Liver (tissue), 9 donors: ENCODE results near the gene C7orf57. TPM values are rescaled to one million over a fixed set of nuclear protein-coding genes. Genes with fewer than 3 reads are reported as not detected.
A peak's percentile ranks its signal among the peaks of the same experiment; 100 is the strongest.

Experiments used
- DNase-seq: peaks from one replicate; pipeline ENCODE4 v3.0.0-alpha.2; 2017; ENCODE audit warnings: low spot score
- H3K27ac ChIP-seq, 2 donors: one replicate each; pipeline ENCODE4 v1.7.0; 2013; ENCODE audit warnings: inconsistent platforms in 2 of 2, low read length in 2 of 2, control low read depth in 1 of 2, low read depth in 1 of 2, mild to moderate bottlenecking in 1 of 2
- H3K27me3 ChIP-seq, 4 donors: one replicate each; pipeline versions ENCODE4 v1.6.1 to v1.7.0; 2013; ENCODE audit warnings: low read length in 3 of 4, inconsistent platforms in 1 of 4, mild to moderate bottlenecking in 1 of 4, moderate library complexity in 1 of 4; ENCODE audit not compliant: control insufficient read depth in 4 of 4, insufficient read depth in 4 of 4
- H3K36me3 ChIP-seq, 4 donors: one replicate each; pipeline versions ENCODE4 v1.6.1 to v1.7.0; 2013; ENCODE audit warnings: low read length in 3 of 4, mild to moderate bottlenecking in 3 of 4, low read depth in 1 of 4, moderate library complexity in 1 of 4; ENCODE audit not compliant: control insufficient read depth in 4 of 4, insufficient read depth in 3 of 4
- H3K4me1 ChIP-seq, 4 donors: one replicate each; pipeline versions ENCODE4 v1.6.1 to v1.7.0; 2013; ENCODE audit warnings: low read length in 3 of 4, mild to moderate bottlenecking in 3 of 4, moderate library complexity in 1 of 4; ENCODE audit not compliant: control insufficient read depth in 4 of 4, insufficient read depth in 4 of 4
- H3K4me3 ChIP-seq, 3 donors: one replicate each; pipeline versions ENCODE4 v1.6.1 to v1.7.0; 2013; ENCODE audit warnings: low read length in 3 of 3, control low read depth in 1 of 3, low read depth in 1 of 3, mild to moderate bottlenecking in 1 of 3
- H3K9ac ChIP-seq, 2 donors: one replicate each; pipeline ENCODE4 v1.7.0; 2013; ENCODE audit warnings: low read length in 2 of 2, mild to moderate bottlenecking in 2 of 2, moderate library complexity in 2 of 2, control low read depth in 1 of 2, low read depth in 1 of 2
- H3K9me3 ChIP-seq, 4 donors: one replicate each; pipeline versions ENCODE4 v1.6.1 to v1.7.0; 2013; ENCODE audit warnings: low read length in 3 of 4; ENCODE audit not compliant: control insufficient read depth in 4 of 4
- ATF3 ChIP-seq: IDR thresholded peaks from 2 replicates; pipeline ENCODE4 v1.6.1; 2016; ENCODE audit warnings: antibody characterized with exemption
- EGR1 ChIP-seq, 2 donors: IDR thresholded peaks; 2 replicates each; pipeline ENCODE4 v1.6.1; 2016 to 2018; ENCODE audit warnings: antibody characterized with exemption in 2 of 2, low read depth in 2 of 2
- FOXA1 ChIP-seq: IDR thresholded peaks from 2 replicates; pipeline ENCODE4 v1.6.1; 2016; ENCODE audit warnings: antibody characterized with exemption
- FOXA2 ChIP-seq: IDR thresholded peaks from 2 replicates; pipeline ENCODE4 v1.6.1; 2016; ENCODE audit warnings: antibody characterized with exemption
- GABPA ChIP-seq, 2 donors: IDR thresholded peaks in 1 of 2; conservative IDR thresholded peaks in 1 of 2; 2 replicates each; pipeline ENCODE4 v1.6.1; 2016; ENCODE audit warnings: antibody characterized with exemption in 2 of 2, mild to moderate bottlenecking in 1 of 2, moderate library complexity in 1 of 2
- HNF4A ChIP-seq, 2 donors: conservative IDR thresholded peaks; 2 replicates each; pipeline ENCODE4 v1.6.1; 2016; ENCODE audit warnings: antibody characterized with exemption in 2 of 2, mild to moderate bottlenecking in 2 of 2
- HNF4G ChIP-seq: IDR thresholded peaks from 2 replicates; pipeline ENCODE4 v1.6.1; 2016; ENCODE audit warnings: antibody characterized with exemption
- JUND ChIP-seq, 2 donors: IDR thresholded peaks; 2 replicates each; pipeline ENCODE4 v1.6.1; 2016; ENCODE audit warnings: antibody characterized with exemption in 2 of 2
- MAX ChIP-seq: IDR thresholded peaks from 2 replicates; pipeline ENCODE4 v1.6.1; 2016; ENCODE audit warnings: antibody characterized with exemption
- NR2F2 ChIP-seq: IDR thresholded peaks from 2 replicates; pipeline ENCODE4 v1.6.1; 2016; ENCODE audit warnings: antibody characterized with exemption
- RAD21 ChIP-seq, 2 donors: IDR thresholded peaks; 2 replicates each; pipeline ENCODE4 v1.6.1; 2016; ENCODE audit warnings: antibody characterized with exemption in 2 of 2, mild to moderate bottlenecking in 2 of 2
- REST ChIP-seq: IDR thresholded peaks from 2 replicates; pipeline ENCODE4 v1.6.1; 2016; ENCODE audit warnings: antibody characterized with exemption, mild to moderate bottlenecking
- RXRA ChIP-seq, 2 donors: IDR thresholded peaks; 2 replicates each; pipeline ENCODE4 v1.6.1; 2017 to 2018; ENCODE audit warnings: antibody characterized with exemption in 2 of 2, mild to moderate bottlenecking in 1 of 2
- SP1 ChIP-seq: IDR thresholded peaks from 2 replicates; pipeline ENCODE4 v1.6.1; 2018; ENCODE audit warnings: antibody characterized with exemption, mild to moderate bottlenecking
- TAF1 ChIP-seq: conservative IDR thresholded peaks from 2 replicates; pipeline ENCODE4 v1.6.1; 2016; ENCODE audit warnings: antibody characterized with exemption, mild to moderate bottlenecking
- YY1 ChIP-seq: IDR thresholded peaks from 2 replicates; pipeline ENCODE4 v1.6.1; 2016; ENCODE audit warnings: antibody characterized with exemption, mild to moderate bottlenecking
- ZBTB33 ChIP-seq: IDR thresholded peaks from 2 replicates; pipeline ENCODE4 v1.6.1; 2016; ENCODE audit warnings: antibody characterized with exemption
- WGBS: extraction: QIAGEN DNeasy Blood & Tissue Kit; methylation state at CpG from one replicate; pipeline ENCODE4 v1.1.7; 2013; 5-methylcytosine and 5-hydroxymethylcytosine counted together
- polyA plus RNA-seq, 2 donors: library from polyadenylated mRNA; stranded (reverse) in 1 of 2; unstranded in 1 of 2; fragments of 200-250 nt in 1 of 2; fragments of >200 nt in 1 of 2; fragmentation: Nextera tagmentation in 1 of 2; extraction: Ambion mirVana in 1 of 2; gene quantifications; one replicate each; pipeline versions ENCODE4 v1.2.1 to v1.2.3, GENCODE V29; 2013 to 2015
- total RNA-seq, 2 donors: library from RNA; depleted of rRNA; stranded (reverse); fragments of >200 nt; gene quantifications; one replicate each; pipeline ENCODE4 v1.2.3, GENCODE V29; 2014
- donor health status: healthy.
- donor health status: healthy.
- donor health status: healthy.
- donor health status: healthy.
- donor health status: healthy.

Gene C7orf57
- total and polyA plus RNA-seq, 4 donors: not detected

- H3K27ac ChIP-seq: no peak overlapping the region
Measured at GRCh38 chr7:48083114-48083830, 47.9 kb downstream of the C7orf57 start.

GRCh38 chr7:48084727-48085432 lies 49.5 kb downstream of the C7orf57 start:
- no peaks in the 10 kb centered on the region for H3K27me3 ChIP-seq
- H3K4me3 ChIP-seq: no peak overlapping the region
- H3K4me1 ChIP-seq: peaks cover 0 to 8% (median 6%) of the 10 kb centered on the region in 4 donors
- no peak for DNase-seq
- H3K9ac ChIP-seq: no peak overlapping the region
- WGBS: 78% methylated on average over 9 of the region's 9 CpGs
- TF ChIP-seq HNF4A (conservative IDR thresholded peaks at IDR 0.05) (no peak), TAF1 (no peak), NR2F2 (peak; percentile 33), ZBTB33 (no peak), FOXA2 (no peak), ATF3 (no peak), YY1 (no peak), MAX (no peak), RXRA (IDR thresholded peaks at IDR 0.05) (no peak), SP1 (no peak), JUND (IDR thresholded peaks at IDR 0.05) (peak; percentile 75 to 85)
- no peaks in the 10 kb centered on the region for H3K36me3 ChIP-seq
- H3K27ac ChIP-seq: no peak overlapping the region
- no peaks in the 10 kb centered on the region for H3K9me3 ChIP-seq

More at GRCh38 chr7:48083114-48083830, 47.9 kb downstream of the C7orf57 start:
- WGBS: 50% methylated on average over 6 of the region's 6 CpGs
- no peak overlapping the region for H3K9ac ChIP-seq
- no peak for TF ChIP-seq FOXA1
- TF ChIP-seq SP1: no peak
- no peak for TF ChIP-seq ATF3
- peak in 1 of 2 donors; percentile 13 for TF ChIP-seq HNF4A (conservative IDR thresholded peaks at IDR 0.05)
- no peak for TF ChIP-seq EGR1 (IDR thresholded peaks at IDR 0.05; ENCODE audit: low read depth in 2 of 2)
- no peak for TF ChIP-seq RAD21 (IDR thresholded peaks at IDR 0.05)
- peak; percentile 31 to 64 for TF ChIP-seq RXRA (IDR thresholded peaks at IDR 0.05)
- H3K4me1 ChIP-seq: peaks cover 0 to 6% (median 4%) of the 10 kb centered on the region in 4 donors
- no peak overlapping the region for H3K4me3 ChIP-seq
- H3K27me3 ChIP-seq: no peaks in the 10 kb centered on the region
- no peaks in the 10 kb centered on the region for H3K9me3 ChIP-seq
- no peaks in the 10 kb centered on the region for H3K36me3 ChIP-seq
- DNase-seq: no peak

GRCh38 chr7:48085433-48085791 lies 50.1 kb downstream of the C7orf57 start:
- Histone ChIP-seq H3K4me3 (no peak overlapping the region), H3K36me3 (no peaks in the 10 kb centered on the region), H3K27me3 (no peaks in the 10 kb centered on the region), H3K9me3 (no peaks in the 10 kb centered on the region), H3K27ac (no peak overlapping the region), H3K9ac (no peak overlapping the region), H3K4me1 (peaks cover 0 to 12% (median 7%) of the 10 kb centered on the region in 4 donors)
- WGBS: 94% methylated on average over 1 of the region's 1 CpG
- TF ChIP-seq SP1: no peak
- no peak for TF ChIP-seq FOXA2
- TF ChIP-seq MAX: no peak
- TF ChIP-seq REST: no peak
- TF ChIP-seq RXRA (IDR thresholded peaks at IDR 0.05): no peak
- TF ChIP-seq HNF4A (conservative IDR thresholded peaks at IDR 0.05): no peak
- TF ChIP-seq ATF3: no peak
- TF ChIP-seq EGR1 (IDR thresholded peaks at IDR 0.05; ENCODE audit: low read depth in 2 of 2): no peak
- TF ChIP-seq TAF1: no peak
- TF ChIP-seq HNF4G: no peak
- no peak for TF ChIP-seq GABPA (IDR thresholded peaks at IDR 0.05 in 1 of 2, conservative IDR thresholded peaks at IDR 0.05 in 1 of 2)
- no peak for TF ChIP-seq FOXA1
- no peak for TF ChIP-seq YY1
- TF ChIP-seq RAD21 (IDR thresholded peaks at IDR 0.05): no peak
- TF ChIP-seq NR2F2: no peak
- no peak for DNase-seq
